Osteoblast (primary cell): ENCODE measurements around the gene ETNK2. TPM values are rescaled to one million over a fixed set of nuclear protein-coding genes. Genes with fewer than 3 reads are reported as not detected.

Source experiments
- DNase-seq: peaks from one replicate; pipeline ENCODE4 v3.0.0; 2011; ENCODE audit warnings: low spot score, mixed read lengths; ENCODE audit not compliant: insufficient read length; ENCODE audit errors: missing footprints
- H2AFZ ChIP-seq: 2 replicates; pipeline ENCODE4 v1.6.0; 2011; ENCODE audit warnings: mild to moderate bottlenecking, low read length
- H3K27ac ChIP-seq: 2 replicates; pipeline ENCODE4 v1.5.1; 2011; ENCODE audit warnings: mild to moderate bottlenecking, low read depth, low read length, moderate library complexity
- H3K27me3 ChIP-seq: 2 replicates; pipeline ENCODE4 v1.6.0; 2012; ENCODE audit warnings: mild to moderate bottlenecking, control low read depth, inconsistent platforms, low read length, moderate library complexity; ENCODE audit not compliant: insufficient read depth
- H3K36me3 ChIP-seq: 2 replicates; pipeline ENCODE4 v1.5.1; 2011; ENCODE audit warnings: mild to moderate bottlenecking, low read length, control low read depth, moderate library complexity; ENCODE audit not compliant: insufficient read depth
- H3K4me1 ChIP-seq: 2 replicates; pipeline ENCODE4 v1.5.1; 2011; ENCODE audit warnings: mild to moderate bottlenecking, low read length, control low read depth, moderate library complexity; ENCODE audit not compliant: insufficient read depth
- H3K4me2 ChIP-seq: 2 replicates; pipeline ENCODE4 v1.6.0; 2011; ENCODE audit warnings: mild to moderate bottlenecking, low read length; ENCODE audit not compliant: insufficient read depth
- H3K4me3 ChIP-seq: fragments of 200-600 bp; sonication (generic); 3 replicates; pipeline ENCODE4 v1.5.1; 2012; ENCODE audit warnings: mild to moderate bottlenecking, low read length, inconsistent platforms; ENCODE audit not compliant: insufficient read depth
- H3K79me2 ChIP-seq: 2 replicates; pipeline ENCODE4 v1.6.0; 2012; ENCODE audit warnings: mild to moderate bottlenecking, low read length, control low read depth, inconsistent platforms; ENCODE audit not compliant: insufficient read depth
- H3K9me3 ChIP-seq: 2 replicates; pipeline ENCODE4 v1.5.1; 2011; ENCODE audit warnings: low read depth, low read length, control low read depth
- H4K20me1 ChIP-seq: 2 replicates; pipeline ENCODE4 v1.6.0; 2012; ENCODE audit warnings: mild to moderate bottlenecking, low read length, control low read depth; ENCODE audit not compliant: insufficient read depth
- CTCF ChIP-seq: IDR thresholded peaks from 2 replicates; pipeline ENCODE4 v1.5.1; 2011; ENCODE audit warnings: mild to moderate bottlenecking, low read depth, low read length, moderate library complexity; ENCODE audit errors: extremely low read depth
- total RNA-seq: library from RNA; depleted of rRNA; stranded (reverse); fragments of >200 nt; gene quantifications from 2 replicates; pipeline ENCODE4 v1.2.3, GENCODE V29; 2012

The ETNK2 gene
- total RNA-seq, 1 donor, result 0.72 TPM

- H3K79me2 ChIP-seq, result peaks cover 25% of the 10 kb centered on the region
- H3K4me2 ChIP-seq, result no peak overlapping the region
- peaks cover 11% of the 10 kb centered on the region for H3K4me1 ChIP-seq
- peaks cover 2% of the 10 kb centered on the region for H4K20me1 ChIP-seq
- H3K27me3 ChIP-seq, result no peaks in the 10 kb centered on the region
- no peaks in the 10 kb centered on the region for H3K9me3 ChIP-seq
- H3K36me3 ChIP-seq, result no peaks in the 10 kb centered on the region
- no peak for DNase-seq
- no peak overlapping the region for H3K4me3 ChIP-seq
- no peak for TF ChIP-seq CTCF
- H2AFZ ChIP-seq, result no peak overlapping the region
- no peak overlapping the region for H3K27ac ChIP-seq
These were observed 63.8 kb downstream of the ETNK2 start for GRCh38 chr1:204087893-204088528.

- Histone ChIP-seq H3K27me3 (no peaks in the 10 kb centered on the region), H3K4me1 (peaks cover 11% of the 10 kb centered on the region), H4K20me1 (peaks cover 2% of the 10 kb centered on the region), H3K4me2 (no peak overlapping the region), H2AFZ (no peak overlapping the region), H3K79me2 (peaks cover 24% of the 10 kb centered on the region), H3K36me3 (no peaks in the 10 kb centered on the region), H3K9me3 (no peaks in the 10 kb centered on the region), H3K27ac (no peak overlapping the region), H3K4me3 (no peak overlapping the region)
- peak; percentile 66 for DNase-seq
- TF ChIP-seq CTCF, result no peak
These were observed 64.5 kb downstream of the ETNK2 start for GRCh38 chr1:204087181-204087892.

GRCh38 chr1:204085876-204086275 lies 66.0 kb downstream of the ETNK2 start:
- peaks cover 2% of the 10 kb centered on the region for H4K20me1 ChIP-seq
- H3K27ac ChIP-seq, result no peak overlapping the region
- H2AFZ ChIP-seq, result no peak overlapping the region
- H3K4me3 ChIP-seq, result no peak overlapping the region
- no peak for DNase-seq
- no peaks in the 10 kb centered on the region for H3K27me3 ChIP-seq
- H3K4me1 ChIP-seq, result peaks cover 11% of the 10 kb centered on the region
- H3K79me2 ChIP-seq, result peaks cover 24% of the 10 kb centered on the region
- H3K4me2 ChIP-seq, result no peak overlapping the region
- H3K36me3 ChIP-seq, result no peaks in the 10 kb centered on the region
- no peak for TF ChIP-seq CTCF
- no peaks in the 10 kb centered on the region for H3K9me3 ChIP-seq

DNA sequence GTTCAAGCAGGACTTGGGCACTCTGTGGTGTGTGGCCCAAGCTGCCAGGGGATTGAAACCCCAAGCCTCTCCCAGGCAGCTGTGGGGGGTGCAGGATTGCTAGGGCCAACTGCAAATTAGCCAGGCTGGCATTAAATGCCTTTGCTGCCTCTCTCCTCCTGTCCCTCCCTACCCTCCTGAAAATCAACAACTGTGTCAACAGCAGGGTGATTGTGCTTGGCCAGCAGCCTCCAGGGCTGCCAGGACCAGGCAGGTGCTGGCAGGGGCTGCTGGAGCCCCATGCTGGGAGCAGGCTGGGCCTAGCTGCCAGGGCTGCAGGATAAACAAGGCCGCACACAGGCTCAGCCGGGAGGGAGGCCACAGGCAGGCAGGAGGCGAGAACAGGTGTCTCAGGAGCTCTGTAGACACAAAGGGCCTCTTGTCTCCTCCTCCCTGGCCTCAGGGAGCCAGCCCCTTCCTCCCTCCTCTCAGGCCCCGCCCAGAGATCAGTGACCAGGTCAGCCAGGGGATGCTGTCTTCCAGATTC lies 67.5 kb downstream of the ETNK2 start:
- no peaks in the 10 kb centered on the region for H3K27me3 ChIP-seq
- no peak for TF ChIP-seq CTCF
- no peaks in the 10 kb centered on the region for H3K9me3 ChIP-seq
- H3K4me1 ChIP-seq, result peaks cover 25% of the 10 kb centered on the region
- no peak overlapping the region for H3K4me2 ChIP-seq
- H3K36me3 ChIP-seq, result no peaks in the 10 kb centered on the region
- no peak overlapping the region for H3K4me3 ChIP-seq
- H3K79me2 ChIP-seq, result peaks cover 25% of the 10 kb centered on the region
- no peak for DNase-seq
- no peak overlapping the region for H3K27ac ChIP-seq
- H2AFZ ChIP-seq, result no peak overlapping the region
- H4K20me1 ChIP-seq, result peaks cover 2% of the 10 kb centered on the region
